MM.1S (cell line): ENCODE data around the gene ACTR6.

Experiments used
- CTCF ChIP-seq: fragments of 300-600 bp; sonication (generic); IDR thresholded peaks from 2 replicates; pipeline ENCODE4 v1.5.1; 2016; ENCODE audit warnings: antibody characterized with exemption, low read length, mixed read lengths
- EZH2 ChIP-seq: fragments of 300-600 bp; sonication (generic); optimal IDR thresholded peaks from 2 replicates; pipeline ENCODE3; 2017; ENCODE audit warnings: low read depth, mild to moderate bottlenecking, antibody characterized with exemption, low read length, mixed read lengths
- EZH2phosphoT487 ChIP-seq: fragments of 300-600 bp; sonication (generic); IDR thresholded peaks from 2 replicates; pipeline ENCODE4 v1.6.1; 2018; ENCODE audit warnings: antibody characterized with exemption, low read length

DNA sequence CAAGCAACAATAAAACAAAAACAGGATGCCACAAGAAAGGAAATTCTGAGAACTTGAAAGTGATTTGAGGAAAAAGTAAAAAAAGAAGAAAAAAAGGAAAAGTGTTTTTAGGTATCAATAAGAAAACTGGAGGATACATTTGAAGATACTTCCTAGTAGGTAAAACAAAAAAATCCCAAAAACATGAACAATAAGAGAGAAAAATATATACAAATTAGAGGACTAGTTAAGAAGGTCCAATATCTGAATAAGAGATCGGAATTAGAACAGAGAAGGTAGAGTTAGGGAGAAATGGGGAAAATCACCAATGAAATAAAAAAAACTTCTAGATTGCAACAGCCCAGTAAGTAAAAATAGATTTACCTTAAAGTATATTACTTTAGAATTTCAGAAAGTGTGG, 57.5 kb downstream of the ACTR6 start:
- TF ChIP-seq CTCF, result no peak
- no peak for TF ChIP-seq EZH2
- no peak for TF ChIP-seq EZH2phosphoT487
